Measurements from ENCODE around the gene GNAQ. TPM values are rescaled to one million over a fixed set of nuclear protein-coding genes. Genes with fewer than 3 reads are reported as not detected.

The GNAQ gene
- total RNA-seq, 1 experiment from 2014 or later, result 48.6 TPM

GRCh38 chr9:77915744-77916143 is 115.9 kb downstream of the GNAQ start:
- H3K4me3 Mint-ChIP-seq, result no peak overlapping the region
- Histone ChIP-seq H2BK20ac (ENCODE audit: low read depth, low read length, poor library complexity, severe bottlenecking) (no peak overlapping the region), H4K5ac (ENCODE audit: insufficient read length, low read depth, low read length) (no peak overlapping the region), H2BK12ac (ENCODE audit: insufficient read length, low read depth, low read length) (no peak overlapping the region), H3K14ac (ENCODE audit: insufficient read depth, low read length) (no peak overlapping the region), H4K20me1 (ENCODE audit: control insufficient read depth, insufficient read depth, insufficient read length) (no peaks in the 10 kb centered on the region), H3K9me3 (ENCODE audit: control insufficient read depth, low read depth, low read length) (no peaks in the 10 kb centered on the region), H3K4me1 (ENCODE audit: insufficient read depth, low read length) (no peaks in the 10 kb centered on the region), H3K56ac (ENCODE audit: insufficient read length, low read depth, low read length) (no peak overlapping the region), H4K8ac (replicated peaks; ENCODE audit: insufficient read length, low read depth, low read length) (no peak overlapping the region), H3K9ac (ENCODE audit: extremely low read depth, insufficient read length, low read length) (no peak overlapping the region), H3K23ac (ENCODE audit: insufficient read length, low read depth, low read length) (no peak overlapping the region), H3K27ac (ENCODE audit: insufficient read length, low read depth, low read length) (no peak overlapping the region), H3K79me1 (ENCODE audit: insufficient read depth, low read depth, low read length, poor library complexity, severe bottlenecking) (peaks cover 2% of the 10 kb centered on the region), H2AK5ac (ENCODE audit: insufficient read length, low read length) (no peak overlapping the region), H3K27me3 (ENCODE audit: insufficient read depth, low read length) (no peaks in the 10 kb centered on the region), H2BK5ac (ENCODE audit: insufficient read length, low read length) (no peak overlapping the region), H3K18ac (ENCODE audit: insufficient read length, low read depth, low read length) (no peak overlapping the region), H4K91ac (ENCODE audit: insufficient read length, low read depth, low read length) (no peak overlapping the region), H2BK120ac (ENCODE audit: low read depth, low read length, poor library complexity, severe bottlenecking) (no peak overlapping the region), H2AFZ (ENCODE audit: low read length) (no peak overlapping the region), H2BK15ac (ENCODE audit: low read depth, low read length) (no peak overlapping the region), H3K4ac (ENCODE audit: low read depth, low read length) (no peak overlapping the region), H3T11ph (ENCODE audit: low read length) (no peak overlapping the region), H3K79me2 (ENCODE audit: insufficient read depth, low read length) (no peaks in the 10 kb centered on the region; the same call in 1 of the 2 replicates), H3K4me2 (ENCODE audit: insufficient read depth, insufficient read length, low read length) (no peak overlapping the region), H3K23me2 (ENCODE audit: insufficient read length, low read depth, low read length, poor library complexity, severe bottlenecking) (no peaks in the 10 kb centered on the region)
- peaks cover 7 to 17% (median 17%) of the 10 kb centered on the region in 3 experiments; a peak in 6 of 7 replicates for H3K36me3 Mint-ChIP-seq (ENCODE audit: insufficient read depth in 1 of 3, low read depth in 3 of 3)
- no peaks in the 10 kb centered on the region for H3K27me3 Mint-ChIP-seq (ENCODE audit: low read depth)
- H3K4me1 Mint-ChIP-seq, result peaks cover 24 to 33% of the 10 kb centered on the region in 2 experiments
- no peaks in the 10 kb centered on the region for H3K9me3 Mint-ChIP-seq
- no CpG with 5 or more reads among the region's 2 CpGs for WGBS (ENCODE audit: extremely low coverage, insufficient read length, low lambda C conversion rate)
- TF ChIP-seq, protein P1, sequence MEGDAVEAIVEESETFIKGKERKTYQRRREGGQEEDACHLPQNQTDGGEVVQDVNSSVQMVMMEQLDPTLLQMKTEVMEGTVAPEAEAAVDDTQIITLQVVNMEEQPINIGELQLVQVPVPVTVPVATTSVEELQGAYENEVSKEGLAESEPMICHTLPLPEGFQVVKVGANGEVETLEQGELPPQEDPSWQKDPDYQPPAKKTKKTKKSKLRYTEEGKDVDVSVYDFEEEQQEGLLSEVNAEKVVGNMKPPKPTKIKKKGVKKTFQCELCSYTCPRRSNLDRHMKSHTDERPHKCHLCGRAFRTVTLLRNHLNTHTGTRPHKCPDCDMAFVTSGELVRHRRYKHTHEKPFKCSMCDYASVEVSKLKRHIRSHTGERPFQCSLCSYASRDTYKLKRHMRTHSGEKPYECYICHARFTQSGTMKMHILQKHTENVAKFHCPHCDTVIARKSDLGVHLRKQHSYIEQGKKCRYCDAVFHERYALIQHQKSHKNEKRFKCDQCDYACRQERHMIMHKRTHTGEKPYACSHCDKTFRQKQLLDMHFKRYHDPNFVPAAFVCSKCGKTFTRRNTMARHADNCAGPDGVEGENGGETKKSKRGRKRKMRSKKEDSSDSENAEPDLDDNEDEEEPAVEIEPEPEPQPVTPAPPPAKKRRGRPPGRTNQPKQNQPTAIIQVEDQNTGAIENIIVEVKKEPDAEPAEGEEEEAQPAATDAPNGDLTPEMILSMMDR (conservative IDR thresholded peaks at IDR 0.05), result no peak
- no peak for DNase-seq
- H3K27ac Mint-ChIP-seq, result peak overlapping the region in 1 of 3 experiments; percentile 52; a peak in 1 of 7 replicates
